Endometrium (tissue), 2 donors: ENCODE measurements around the gene NPAS3.

ENCODE experiments used
- FAIRE-seq: peaks from 2 replicates; lab custom pipeline; 2012; peaks lifted over from hg19 to GRCh38; lab: Jason Lieb, UNC
- donor health status: control.
- donor health status: control.

The NPAS3 gene

GRCh38 chr14:33679461-33680225, 741.0 kb downstream of the NPAS3 start:
- no peak for FAIRE-seq

DNA sequence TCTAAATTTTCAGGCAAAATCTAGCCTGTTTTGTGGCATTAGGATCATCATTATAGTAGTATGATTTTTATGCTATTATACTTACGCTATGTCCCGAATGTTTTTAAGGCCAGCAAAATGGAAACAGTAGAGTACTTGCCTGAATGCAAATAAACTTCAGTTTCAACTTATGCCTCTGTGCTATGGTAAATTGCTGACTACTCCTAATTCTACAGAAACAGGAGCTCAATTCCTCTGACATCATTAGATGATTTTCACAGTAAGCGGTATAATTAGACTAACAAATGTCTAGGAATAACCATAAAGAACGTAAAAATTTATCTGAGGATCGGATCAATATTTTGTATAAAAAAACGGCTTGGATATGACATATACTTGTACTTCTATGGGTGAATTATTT, 742.2 kb downstream of the NPAS3 start:
- no peak for FAIRE-seq

DNA sequence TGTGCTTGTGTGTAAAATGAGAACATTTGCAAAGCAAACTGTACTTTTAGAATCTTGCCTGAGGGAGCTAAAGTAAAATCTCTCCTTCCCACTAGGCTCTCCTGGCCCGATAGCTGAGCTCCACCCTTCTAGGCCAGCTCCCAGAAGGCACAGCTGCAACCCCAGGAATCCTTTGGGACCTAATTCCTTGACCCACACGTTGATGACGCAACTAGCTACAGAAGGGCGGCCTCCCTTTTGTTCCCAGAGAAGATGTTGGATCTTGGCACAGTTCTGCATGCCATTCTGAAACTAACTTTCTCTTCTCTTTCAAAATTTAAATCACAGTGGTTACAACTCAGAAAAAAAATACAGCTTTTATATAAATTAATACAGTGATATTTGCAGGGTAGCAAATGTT, 744.1 kb downstream of the NPAS3 start:
- no peak for FAIRE-seq

GRCh38 chr14:33685026-33685425, 746.3 kb downstream of the NPAS3 start:
- no peak for FAIRE-seq

DNA sequence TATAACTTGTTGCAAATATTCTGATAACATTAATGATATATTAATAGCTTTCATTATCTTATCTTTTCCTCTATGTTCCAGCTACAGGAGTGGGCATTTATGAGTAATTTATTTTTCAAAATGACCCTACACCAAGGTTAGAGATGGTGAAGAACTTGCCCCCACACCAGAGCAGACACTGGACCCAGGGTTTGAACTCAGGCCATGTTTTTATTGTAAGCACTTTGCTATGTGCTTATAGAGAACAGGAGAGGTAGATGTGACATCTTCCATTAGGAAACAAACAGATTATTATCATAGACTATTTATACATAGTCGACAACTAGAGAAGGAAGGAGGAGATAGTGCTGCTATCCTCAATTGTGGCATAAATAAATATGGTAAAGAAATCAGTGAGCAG, 747.0 kb downstream of the NPAS3 start:
- no peak for FAIRE-seq

GRCh38 chr14:33686218-33686617, 747.5 kb downstream of the NPAS3 start:
- no peak for FAIRE-seq

GRCh38 chr14:33686856-33687255, 748.2 kb downstream of the NPAS3 start:
- FAIRE-seq: no peak

GRCh38 chr14:33689680-33690079, 751.0 kb downstream of the NPAS3 start:
- no peak for FAIRE-seq

DNA sequence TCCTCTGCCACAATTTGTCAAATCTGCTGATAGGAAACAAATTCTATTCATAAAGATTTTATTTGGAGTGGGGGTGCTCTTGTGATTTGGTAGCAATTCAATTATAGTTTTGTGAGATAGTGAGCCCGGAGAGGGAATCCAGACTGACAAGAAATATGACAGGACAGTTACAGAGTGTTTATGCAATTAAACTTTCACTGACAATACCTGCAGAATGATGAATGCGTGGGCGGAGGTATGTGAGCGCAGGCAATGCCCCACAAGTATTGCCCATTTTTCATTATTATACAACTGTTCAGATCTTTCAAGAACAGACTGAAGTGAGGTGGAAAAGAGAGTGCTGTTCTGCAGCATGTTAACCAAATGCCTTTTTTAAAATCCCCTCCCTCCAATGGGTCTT, 753.2 kb downstream of the NPAS3 start:
- FAIRE-seq: no peak

GRCh38 chr14:33692762-33693161, 754.1 kb downstream of the NPAS3 start:
- FAIRE-seq: no peak

DNA sequence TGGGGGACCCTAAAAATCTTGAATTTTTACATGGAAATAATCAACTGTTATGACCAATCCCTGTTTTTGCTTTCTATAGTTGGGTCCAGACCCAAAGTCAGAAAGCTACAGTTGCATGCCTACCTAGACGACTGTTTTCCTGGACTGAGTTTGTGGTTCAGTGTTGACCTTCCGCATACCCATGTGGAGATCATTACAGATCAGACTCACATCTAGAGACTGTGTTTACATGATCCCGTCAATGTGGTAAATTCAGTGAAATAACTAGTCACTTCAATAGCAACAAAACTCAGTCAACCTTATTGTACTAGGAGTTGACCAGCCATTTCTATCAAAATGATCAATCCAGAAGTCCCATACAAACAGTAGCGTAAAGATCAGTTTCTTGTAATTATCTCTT, 754.6 kb downstream of the NPAS3 start:
- no peak for FAIRE-seq

DNA sequence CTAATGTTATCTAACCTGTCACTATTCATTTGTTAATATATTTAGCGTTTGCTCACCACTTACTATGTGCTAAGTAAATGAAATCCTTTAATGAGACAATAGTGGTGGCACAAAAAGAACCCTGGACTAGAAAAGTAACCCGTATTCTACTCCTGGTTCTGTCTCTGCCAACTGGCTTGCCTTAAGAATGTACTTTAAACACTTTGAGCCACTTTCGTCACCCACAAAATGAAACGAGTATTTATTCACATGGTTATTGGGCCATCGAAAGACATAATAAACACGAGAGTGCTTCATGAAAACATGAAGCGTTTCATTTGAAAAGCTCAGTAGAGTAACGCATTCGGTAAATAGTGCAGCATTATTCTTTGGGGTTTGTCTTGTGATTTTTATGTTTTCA, 757.5 kb downstream of the NPAS3 start:
- no peak for FAIRE-seq

- FAIRE-seq: no peak
Measured at GRCh38 chr14:33699300-33699983, 760.8 kb downstream of the NPAS3 start.

- no peak for FAIRE-seq
Measured at GRCh38 chr14:33700052-33700451, 761.4 kb downstream of the NPAS3 start.

- no peak for FAIRE-seq
Measured at GRCh38 chr14:33702293-33702692, 763.6 kb downstream of the NPAS3 start.

DNA sequence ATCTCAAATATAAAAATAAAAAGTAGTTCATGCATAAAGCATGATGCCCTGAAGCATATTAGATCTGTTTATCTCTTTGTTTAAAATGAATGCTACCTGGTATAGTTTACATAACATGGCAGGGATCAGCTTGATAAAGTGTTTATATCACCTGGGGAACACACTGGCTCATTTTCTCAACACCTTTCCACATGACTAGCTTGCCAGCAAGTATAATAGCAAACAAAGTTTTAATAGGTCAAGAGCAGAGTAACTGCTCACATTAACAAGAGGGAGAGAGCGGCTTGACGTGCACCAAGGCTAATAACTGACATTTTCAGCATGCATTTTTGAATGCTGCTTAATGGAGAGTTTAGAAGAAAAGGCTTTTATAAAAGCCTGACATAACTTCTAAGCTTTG, 765.8 kb downstream of the NPAS3 start:
- FAIRE-seq: no peak

DNA sequence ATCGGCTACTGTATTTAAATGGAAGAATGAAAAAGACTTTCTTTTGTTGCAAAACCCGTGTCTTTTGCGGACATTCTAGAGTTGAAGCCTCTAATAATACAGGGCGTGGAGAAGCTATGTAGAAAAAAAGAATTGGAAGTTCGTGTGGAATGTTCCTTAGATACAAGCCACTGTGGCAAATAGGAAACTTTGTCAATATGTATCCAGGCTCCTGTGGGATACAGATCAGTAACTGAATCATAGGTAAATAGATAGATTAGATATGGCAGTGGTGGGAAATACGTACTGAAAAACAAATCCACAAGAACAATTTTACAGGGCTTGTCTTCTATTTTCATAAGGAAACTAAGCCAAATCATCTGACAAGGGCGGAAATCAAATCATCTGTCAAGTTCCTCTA, 766.8 kb downstream of the NPAS3 start:
- FAIRE-seq: no peak

GRCh38 chr14:33707716-33708115, 769.0 kb downstream of the NPAS3 start:
- no peak for FAIRE-seq

- no peak for FAIRE-seq
Measured at GRCh38 chr14:33709283-33709682, 770.6 kb downstream of the NPAS3 start.

- FAIRE-seq: no peak
Measured at GRCh38 chr14:33709711-33710110, 771.0 kb downstream of the NPAS3 start.

- no peak for FAIRE-seq
Measured at GRCh38 chr14:33710273-33710672, 771.6 kb downstream of the NPAS3 start.

DNA sequence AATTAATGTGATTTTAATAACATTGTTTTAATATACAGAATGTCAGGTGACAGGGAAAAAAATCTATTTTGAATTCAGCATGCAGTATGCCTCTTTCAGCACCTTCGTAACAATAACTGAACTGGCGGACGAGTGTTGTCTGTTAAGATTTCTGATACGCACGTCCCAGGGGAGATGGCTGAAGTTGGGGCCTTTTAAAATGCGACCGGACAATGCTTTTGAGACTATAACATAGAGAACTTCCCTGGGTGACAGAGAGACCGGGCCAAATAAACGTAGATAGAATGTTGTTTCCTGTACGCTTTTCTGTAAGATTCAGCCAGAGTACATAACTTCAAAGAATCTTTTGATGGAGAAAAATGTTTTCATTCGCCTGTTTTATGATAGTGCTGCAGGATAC, 772.5 kb downstream of the NPAS3 start:
- no peak for FAIRE-seq

DNA sequence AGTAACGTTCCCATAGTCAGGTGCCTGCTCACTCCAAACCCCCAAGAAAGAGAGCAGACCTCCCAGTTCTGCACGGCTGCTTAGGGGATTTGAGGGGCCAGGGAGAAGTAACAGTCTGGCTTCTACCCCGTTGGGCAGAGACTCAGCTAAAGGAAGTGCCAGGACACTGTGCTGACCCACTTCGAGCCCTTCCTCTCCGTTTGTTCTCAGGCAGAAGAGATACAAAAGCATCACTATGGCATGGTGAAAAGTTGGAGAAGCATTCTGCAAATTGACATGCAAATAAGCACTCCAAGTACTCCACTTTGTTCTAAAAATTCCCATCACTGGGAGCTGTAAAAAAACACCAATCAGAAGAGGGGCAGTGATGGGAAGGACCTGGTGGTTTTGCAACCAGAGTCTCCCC, 773.1 kb downstream of the NPAS3 start:
- FAIRE-seq: no peak
